Body of pancreas (tissue), 4 donors: ENCODE data around the gene INPP1.

Source experiments
- CTCF ChIP-seq, 7 experiments: fragments of 450-650 bp in 4 of 7; fragments of 200-600 bp in 3 of 7; sonication (generic) in 3 of 7; IDR thresholded peaks; one replicate each; pipeline ENCODE4 v1.5.1; 2016 to 2019; ENCODE audit warnings: antibody characterized with exemption in 7 of 7
- POLR2A ChIP-seq, 3 donors: fragments of 450-650 bp; IDR thresholded peaks; one replicate each; pipeline ENCODE4 v1.6.1; 2016; ENCODE audit warnings: antibody characterized with exemption in 3 of 3, mild to moderate bottlenecking in 2 of 3

DNA sequence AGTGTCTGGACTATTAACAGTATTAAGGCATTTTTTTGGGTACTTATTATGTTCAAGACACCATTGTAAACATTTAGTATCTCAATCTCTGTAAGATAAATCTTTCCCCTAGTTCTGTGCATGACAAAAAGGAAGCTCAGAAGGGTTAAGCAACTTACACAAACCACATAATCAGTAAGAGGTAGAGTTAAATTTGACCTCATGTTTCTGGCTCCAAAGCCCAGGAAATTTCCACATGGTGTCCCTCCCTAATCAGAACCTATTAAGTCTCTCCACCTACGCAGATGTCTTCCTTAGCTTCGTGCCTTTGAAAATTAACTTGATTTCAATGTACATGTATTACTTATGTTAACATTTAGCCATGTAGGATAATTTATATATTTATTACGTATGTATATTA, 66.8 kb downstream of the INPP1 start:
- TF ChIP-seq POLR2A (IDR thresholded peaks at IDR 0.05), result no peak
- TF ChIP-seq CTCF (IDR thresholded peaks at IDR 0.05), result no peak
